Inflammatory macrophage (primary cell): Measurements from ENCODE around the gene CPSF4L.

Experiments
- DNase-seq, 2 donors: peaks; one replicate each; pipeline ENCODE4 v3.0.0-alpha.2; 2020 to 2022

CPSF4L gene

GRCh38 chr17:73289549-73290254 lies 28.0 kb upstream of the CPSF4L start:
- DNase-seq, result no peak

GRCh38 chr17:73288534-73289302 lies 27.0 kb upstream of the CPSF4L start:
- DNase-seq, result no peak

GRCh38 chr17:73286863-73287296 lies 25.2 kb upstream of the CPSF4L start:
- no peak for DNase-seq

- DNase-seq, result no peak
Measured at GRCh38 chr17:73285916-73286862, 24.5 kb upstream of the CPSF4L start.

DNA sequence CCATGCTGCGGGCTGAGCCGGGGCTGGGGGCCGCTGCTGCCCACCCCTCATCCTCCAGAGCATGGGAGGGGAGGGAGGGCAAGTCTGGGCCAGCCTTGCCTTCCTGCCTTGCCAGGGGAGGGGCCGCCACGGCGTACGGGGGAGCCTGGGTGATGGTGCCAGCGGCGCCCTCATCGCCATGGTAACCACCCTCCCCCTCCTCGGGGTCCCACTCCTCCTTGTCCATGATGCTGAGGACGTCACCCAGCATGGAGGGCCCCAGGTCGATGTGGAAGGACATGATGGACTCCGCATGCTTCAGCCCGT lies 23.9 kb upstream of the CPSF4L start:
- no peak for DNase-seq

- DNase-seq, result no peak
Measured at GRCh38 chr17:73284906-73285602, 23.4 kb upstream of the CPSF4L start.

- no peak for DNase-seq
Measured at GRCh38 chr17:73284354-73284753, 22.7 kb upstream of the CPSF4L start.

- DNase-seq, result no peak
Measured at GRCh38 chr17:73283841-73284282, 22.2 kb upstream of the CPSF4L start.

- DNase-seq, result no peak
Measured at GRCh38 chr17:73283250-73283649, 21.6 kb upstream of the CPSF4L start.

DNA sequence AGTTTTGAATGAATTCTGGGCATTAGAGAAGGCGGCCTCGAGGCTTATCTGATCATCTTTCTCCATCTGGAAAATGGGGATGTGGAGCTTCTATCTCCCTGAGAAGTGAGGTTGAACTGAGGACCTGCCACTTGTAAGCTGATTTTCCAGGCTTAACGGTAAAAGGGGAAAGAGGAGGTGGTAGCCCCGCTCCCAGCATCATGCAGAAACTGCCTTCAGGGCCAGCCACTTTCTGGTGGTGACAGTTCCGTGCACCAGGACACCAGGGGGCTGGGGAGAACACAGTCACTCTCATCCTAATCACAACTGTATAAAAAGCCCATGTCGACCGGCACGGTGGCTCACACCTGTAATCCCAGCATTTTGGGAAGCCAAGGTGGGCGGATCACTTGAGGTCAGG lies 20.9 kb upstream of the CPSF4L start:
- no peak for DNase-seq

- no peak for DNase-seq
Measured at GRCh38 chr17:73281928-73282327, 20.2 kb upstream of the CPSF4L start.

DNA sequence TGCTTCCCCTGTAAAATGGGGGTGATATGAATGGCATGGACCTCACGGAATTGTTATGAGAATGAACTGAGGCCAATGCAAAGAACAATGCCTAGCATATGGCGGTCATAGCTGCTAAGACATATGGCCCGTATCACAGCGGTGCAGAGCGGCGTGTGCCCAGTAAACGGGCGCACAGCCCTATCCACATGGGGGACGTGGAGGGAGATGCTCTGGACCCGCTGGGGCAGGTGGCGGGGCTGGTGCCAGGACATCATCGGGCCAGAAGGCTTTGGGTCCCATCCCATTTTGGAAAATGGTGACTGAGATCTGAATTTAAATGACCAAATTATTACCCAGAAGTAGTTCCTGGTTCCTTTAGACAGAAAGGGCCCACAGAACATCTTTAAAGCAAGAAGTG lies 18.5 kb upstream of the CPSF4L start:
- DNase-seq, result no peak

GRCh38 chr17:73279704-73280103 lies 18.0 kb upstream of the CPSF4L start:
- DNase-seq, result no peak

- DNase-seq, result no peak
Measured at GRCh38 chr17:73278465-73279453, 17.1 kb upstream of the CPSF4L start.

GRCh38 chr17:73278049-73278464 lies 16.4 kb upstream of the CPSF4L start:
- DNase-seq, result no peak

GRCh38 chr17:73274490-73274889 lies 12.8 kb upstream of the CPSF4L start:
- DNase-seq, result no peak

- no peak for DNase-seq
Measured at GRCh38 chr17:73272906-73273218, 11.2 kb upstream of the CPSF4L start.

DNA sequence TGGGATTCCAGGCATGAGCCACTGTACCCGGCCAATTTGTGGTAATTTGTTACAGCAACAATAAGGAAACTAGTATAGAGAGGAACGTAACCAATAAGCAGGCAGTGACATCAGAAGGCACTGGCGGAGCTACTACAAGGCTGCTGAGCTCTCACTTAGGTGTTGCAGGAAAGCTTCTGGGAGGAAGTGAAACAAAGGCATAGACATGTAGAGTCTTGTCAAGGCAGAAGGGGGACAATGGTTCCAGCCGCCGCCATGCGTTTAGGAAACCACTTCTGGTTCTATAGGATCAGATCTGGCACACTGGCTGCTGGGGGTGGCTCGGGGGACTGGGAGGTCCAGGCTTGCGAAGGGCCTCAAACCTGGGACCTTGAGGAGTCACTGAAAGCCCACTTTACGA lies 9.4 kb upstream of the CPSF4L start:
- peak; percentile 35 to 44 for DNase-seq

DNA sequence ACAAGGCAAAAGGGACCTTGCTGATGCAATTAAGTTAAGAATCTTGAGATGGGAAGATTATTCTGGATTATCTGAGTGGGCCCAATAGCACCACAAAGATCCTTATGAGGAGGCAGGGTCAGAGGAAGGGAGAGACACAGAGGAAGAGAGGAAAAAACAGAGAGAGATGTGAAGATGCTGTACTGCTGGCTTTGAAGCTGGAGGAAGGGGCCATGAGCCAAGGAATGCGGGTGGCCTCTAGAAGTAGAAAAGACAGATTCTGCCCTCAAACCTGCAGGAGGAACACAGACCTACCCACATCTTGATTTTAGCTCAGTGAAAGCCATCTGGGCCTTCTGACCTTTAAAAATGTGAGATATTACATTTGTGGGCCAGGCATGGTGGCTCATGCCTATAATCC lies 8.1 kb upstream of the CPSF4L start:
- no peak for DNase-seq

GRCh38 chr17:73269329-73269615 lies 7.6 kb upstream of the CPSF4L start:
- no peak for DNase-seq

GRCh38 chr17:73268582-73269328 lies 7.1 kb upstream of the CPSF4L start:
- no peak for DNase-seq
